A673 (cell line): ENCODE measurements around the gene U2SURP. TPM values are rescaled to one million over a fixed set of nuclear protein-coding genes. Genes with fewer than 3 reads are reported as not detected.

Source experiments
- BruUV-seq: library from RNA; stranded (reverse); fragments of 400-500 nt; replicated peaks from 2 replicates; lab custom pipeline; 2021; lab: Mats Ljungman, UMichigan
- CTCF ChIA-PET: fragments of 300-600 bp; sonication (Branson Sonifier 250); formaldehyde crosslinking; loops from one replicate; lab custom pipeline; 2022; ENCODE audit warnings: antibody characterized with exemption; lab: Charles Lee
- POLR2A ChIA-PET: fragments of 300-600 bp; sonication (Branson Sonifier 250); formaldehyde crosslinking; loops from one replicate; lab custom pipeline; 2022; ENCODE audit warnings: antibody characterized with exemption; ENCODE audit not compliant: low non-redundant PET; lab: Charles Lee
- DNase-seq: peaks from one replicate; pipeline ENCODE4 v3.0.0-alpha.2; 2015; ENCODE audit warnings: low spot score
- H3K27ac ChIP-seq: fragments of 200-600 bp; sonication (generic); 2 replicates; pipeline ENCODE4 v1.5.1; 2016; ENCODE audit warnings: mixed run types, low read depth, mild to moderate bottlenecking, mixed read lengths, antibody characterized with exemption, low read length; ENCODE audit not compliant: poor library complexity, severe bottlenecking
- H3K27me3 ChIP-seq: fragments of 200-600 bp; sonication (generic); replicated peaks from 2 replicates; pipeline ENCODE4 v1.6.1; 2017; ENCODE audit warnings: mixed run types, low read depth, mild to moderate bottlenecking, mixed read lengths, antibody characterized with exemption, low read length; ENCODE audit not compliant: insufficient read depth, poor library complexity
- H3K36me3 ChIP-seq: fragments of 200-600 bp; sonication (generic); 2 replicates; pipeline ENCODE4 v1.6.1; 2016; ENCODE audit warnings: mixed run types, mild to moderate bottlenecking, mixed read lengths, antibody characterized with exemption, low read length; ENCODE audit not compliant: insufficient read depth, poor library complexity, severe bottlenecking
- H3K4me1 ChIP-seq: fragments of 200-600 bp; sonication (generic); 2 replicates; pipeline ENCODE4 v1.6.1; 2017; ENCODE audit warnings: mixed run types, mild to moderate bottlenecking, mixed read lengths, antibody characterized with exemption, low read length; ENCODE audit not compliant: insufficient read depth, poor library complexity, severe bottlenecking
- H3K4me3 ChIP-seq: fragments of 200-600 bp; sonication (generic); 2 replicates; pipeline ENCODE4 v1.5.1; 2016; ENCODE audit warnings: low read depth, mixed run types, mild to moderate bottlenecking, mixed read lengths, low read length; ENCODE audit not compliant: poor library complexity, severe bottlenecking
- H3K9me3 ChIP-seq: fragments of 200-600 bp; sonication (generic); 2 replicates; pipeline ENCODE4 v1.6.1; 2016; ENCODE audit warnings: mixed run types, low read depth, mild to moderate bottlenecking, mixed read lengths, antibody characterized with exemption, low read length; ENCODE audit not compliant: poor library complexity, severe bottlenecking
- CTCF ChIP-seq: fragments of 300-800, 200-600 bp; sonication (generic); conservative IDR thresholded peaks from 2 replicates; pipeline ENCODE4 v1.5.1; 2017; ENCODE audit warnings: low read depth, mild to moderate bottlenecking, antibody characterized with exemption, low read length, moderate library complexity, mixed read lengths
- EZH2 ChIP-seq: fragments of 200-600 bp; sonication (generic); IDR thresholded peaks from 2 replicates; pipeline ENCODE4 v1.6.1; 2017; ENCODE audit warnings: borderline replicate concordance, low read depth, mild to moderate bottlenecking, mixed read lengths, antibody characterized with exemption, low read length; ENCODE audit not compliant: poor library complexity, severe bottlenecking
- intact Hi-C: fragments of 100-400 bp; cut with micrococcal nuclease; formaldehyde crosslinking; loops from one replicate; pipeline ENCODE4 v1.10.0; 2022; ENCODE audit not compliant: unreplicated experiment
- total RNA-seq: library from RNA; stranded (reverse); gene quantifications from 2 replicates; pipeline ENCODE4 v1.2.3, GENCODE V29; 2021

The U2SURP gene
- total RNA-seq, 1 experiment from 2014 or later: 165 TPM

DNA sequence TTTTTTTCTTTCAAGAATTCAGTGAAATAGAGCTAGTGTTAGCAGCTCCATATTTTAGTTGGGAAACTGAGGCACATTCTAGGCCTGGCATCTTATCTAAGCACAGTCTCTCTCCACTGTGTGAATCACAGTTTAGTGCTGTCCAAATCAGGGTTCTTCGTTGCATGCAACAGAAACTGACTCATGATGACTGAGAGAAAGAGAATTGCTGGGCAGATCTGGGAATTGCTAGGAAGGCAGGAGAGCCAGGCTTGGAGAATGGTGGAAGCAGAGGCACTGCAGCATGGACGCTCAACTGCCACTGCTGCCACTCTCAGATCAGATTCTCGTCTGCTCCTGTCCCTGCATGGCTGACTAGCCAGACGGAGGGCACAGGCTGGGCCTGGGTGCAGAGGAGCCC, 77.5 kb downstream of the U2SURP start:
- no peaks in the 10 kb centered on the region for H3K36me3 ChIP-seq
- TF ChIP-seq CTCF (no peak), EZH2 (no peak)
- intact Hi-C loops: no loop called here
- no peak overlapping the region for H3K27ac ChIP-seq
- H3K27me3 ChIP-seq: no peaks in the 10 kb centered on the region
- POLR2A ChIA-PET: no interaction called here
- DNase-seq: no peak
- CTCF ChIA-PET: interaction anchor here (0.7 kb wide), 1 partner anchor 693 kb away, joined by 3 read pairs; no protein-coding TSS in a partner anchor
- no peaks in the 10 kb centered on the region for H3K9me3 ChIP-seq
- H3K4me3 ChIP-seq: no peak overlapping the region
- BruUV-seq: no TSS peak
- no peaks in the 10 kb centered on the region for H3K4me1 ChIP-seq

- Histone ChIP-seq H3K4me1 (no peaks in the 10 kb centered on the region), H3K36me3 (no peaks in the 10 kb centered on the region), H3K27ac (no peak overlapping the region), H3K27me3 (no peaks in the 10 kb centered on the region), H3K4me3 (no peak overlapping the region), H3K9me3 (no peaks in the 10 kb centered on the region)
- ChIA-PET POLR2A (no interaction called here), CTCF (no interaction called here)
- TF ChIP-seq CTCF (no peak), EZH2 (no peak)
- intact Hi-C loops: no loop called here
- BruUV-seq: no TSS peak
- no peak for DNase-seq
These were observed 78.8 kb downstream of the U2SURP start for GRCh38 chr3:143080196-143080595.

DNA sequence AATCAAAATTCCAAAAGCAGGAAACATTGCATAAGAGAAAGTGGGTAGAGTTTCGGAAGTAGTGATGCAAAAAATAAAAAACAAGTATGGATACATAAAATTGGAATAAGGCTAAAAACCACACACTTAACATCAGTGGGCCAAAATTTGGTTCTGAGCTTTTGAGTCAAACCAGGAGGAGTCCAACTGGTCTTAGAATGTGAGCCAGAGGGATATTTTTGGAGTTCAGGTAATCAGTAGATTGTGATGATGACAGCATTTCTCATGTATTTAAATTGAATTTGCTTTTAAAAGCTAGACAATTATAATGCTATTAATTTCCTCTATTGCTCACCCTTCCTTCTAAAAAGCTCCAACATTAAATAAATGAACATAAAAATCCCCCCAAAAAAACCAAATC, 80.0 kb downstream of the U2SURP start:
- CTCF ChIA-PET: no interaction called here
- Histone ChIP-seq H3K9me3 (no peaks in the 10 kb centered on the region), H3K27ac (no peak overlapping the region), H3K4me3 (no peak overlapping the region), H3K27me3 (no peaks in the 10 kb centered on the region), H3K36me3 (no peaks in the 10 kb centered on the region), H3K4me1 (no peaks in the 10 kb centered on the region)
- no peak for DNase-seq
- TF ChIP-seq CTCF (no peak), EZH2 (no peak)
- no TSS peak for BruUV-seq
- POLR2A ChIA-PET: no interaction called here
- intact Hi-C loops: no loop called here
